Ishikawa (cell line): ENCODE data around the gene SRSF3.

Experiments used
- CEBPB ChIP-seq: IDR thresholded peaks from 2 replicates; pipeline ENCODE4 v1.6.1; 2012
- CREB1 ChIP-seq: IDR thresholded peaks from 2 replicates; pipeline ENCODE4 v1.6.1; 2012; ENCODE audit warnings: low read depth
- EGR1 ChIP-seq: IDR thresholded peaks from 2 replicates; pipeline ENCODE4 v1.6.1; 2012
- EP300 ChIP-seq: IDR thresholded peaks from 2 replicates; pipeline ENCODE4 v1.6.1; 2012; ENCODE audit warnings: borderline replicate concordance
- FOXM1 ChIP-seq: IDR thresholded peaks from 2 replicates; pipeline ENCODE4 v1.6.1; 2012; ENCODE audit warnings: low read depth, borderline replicate concordance
- NFIC ChIP-seq: IDR thresholded peaks from 2 replicates; pipeline ENCODE4 v1.6.1; 2012
- RAD21 ChIP-seq: IDR thresholded peaks from 2 replicates; pipeline ENCODE4 v1.6.1; 2012; ENCODE audit warnings: low read depth
- TAF1 ChIP-seq: IDR thresholded peaks from 2 replicates; pipeline ENCODE4 v1.6.1; 2012; ENCODE audit warnings: low read depth, mild to moderate bottlenecking
- TCF12 ChIP-seq: IDR thresholded peaks from 2 replicates; pipeline ENCODE4 v1.6.1; 2012; ENCODE audit warnings: low read depth
- TEAD4 ChIP-seq: IDR thresholded peaks from 2 replicates; pipeline ENCODE4 v1.6.1; 2012
- YY1 ChIP-seq: IDR thresholded peaks from 2 replicates; pipeline ENCODE4 v1.6.1; 2012; ENCODE audit warnings: low read depth
- ZBTB7A ChIP-seq: IDR thresholded peaks from 2 replicates; pipeline ENCODE4 v1.6.1; 2012; ENCODE audit warnings: low read depth
- TF ChIP-seq, protein P1 (sequence below): IDR thresholded peaks from 2 replicates; pipeline ENCODE4 v1.6.1; 2012
- TF ChIP-seq, protein P2 (sequence below): IDR thresholded peaks from 2 replicates; pipeline ENCODE4 v1.6.1; 2012
- TF ChIP-seq, protein P3 (sequence below): IDR thresholded peaks from 2 replicates; pipeline ENCODE4 v1.6.1; 2012; ENCODE audit warnings: low read depth, mild to moderate bottlenecking

SRSF3 gene

DNA sequence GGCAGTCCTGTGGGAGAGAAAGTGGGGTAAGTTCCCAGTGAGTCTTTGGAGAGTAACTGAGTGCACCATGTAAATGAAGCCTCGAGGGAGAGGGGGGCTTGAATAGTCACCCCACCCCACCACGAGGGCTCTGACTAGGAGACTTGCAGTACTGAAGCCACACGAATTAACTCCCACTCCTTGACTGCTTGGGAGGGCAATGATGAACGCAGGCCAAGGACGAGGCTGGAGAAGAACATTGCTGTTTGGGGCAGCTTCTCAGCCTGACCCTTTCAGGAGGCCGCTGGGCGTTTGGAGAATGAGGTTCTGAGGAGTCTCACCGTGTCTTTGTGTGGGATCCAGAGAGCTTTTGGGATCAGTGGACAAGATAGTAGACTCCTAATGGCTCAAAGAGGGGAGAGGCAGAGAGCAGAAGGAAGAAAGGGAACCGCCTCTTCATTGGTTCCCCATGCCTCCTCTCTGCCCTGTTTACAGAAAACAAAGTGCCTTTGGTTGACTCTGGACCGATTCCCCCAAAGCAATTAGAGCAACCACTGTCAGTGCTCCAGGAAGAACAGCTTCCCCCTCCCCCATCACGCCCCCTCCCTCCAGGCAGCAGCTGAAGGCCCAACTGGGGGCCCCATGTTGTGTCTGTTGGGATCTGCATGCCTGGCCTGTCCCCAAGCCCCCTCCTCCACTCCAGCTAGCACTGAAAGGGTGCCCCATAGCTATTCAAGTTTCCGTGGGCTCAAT is 42.7 kb downstream of the SRSF3 start:
- TF ChIP-seq NFIC (no peak), EGR1 (no peak), EP300 (no peak), YY1 (no peak), FOXM1 (no peak), CREB1 (no peak), CEBPB (no peak), RAD21 (no peak), ZBTB7A (no peak), TCF12 (no peak)
- TF ChIP-seq, protein P1, sequence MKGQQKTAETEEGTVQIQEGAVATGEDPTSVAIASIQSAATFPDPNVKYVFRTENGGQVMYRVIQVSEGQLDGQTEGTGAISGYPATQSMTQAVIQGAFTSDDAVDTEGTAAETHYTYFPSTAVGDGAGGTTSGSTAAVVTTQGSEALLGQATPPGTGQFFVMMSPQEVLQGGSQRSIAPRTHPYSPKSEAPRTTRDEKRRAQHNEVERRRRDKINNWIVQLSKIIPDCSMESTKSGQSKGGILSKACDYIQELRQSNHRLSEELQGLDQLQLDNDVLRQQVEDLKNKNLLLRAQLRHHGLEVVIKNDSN: no peak

DNA sequence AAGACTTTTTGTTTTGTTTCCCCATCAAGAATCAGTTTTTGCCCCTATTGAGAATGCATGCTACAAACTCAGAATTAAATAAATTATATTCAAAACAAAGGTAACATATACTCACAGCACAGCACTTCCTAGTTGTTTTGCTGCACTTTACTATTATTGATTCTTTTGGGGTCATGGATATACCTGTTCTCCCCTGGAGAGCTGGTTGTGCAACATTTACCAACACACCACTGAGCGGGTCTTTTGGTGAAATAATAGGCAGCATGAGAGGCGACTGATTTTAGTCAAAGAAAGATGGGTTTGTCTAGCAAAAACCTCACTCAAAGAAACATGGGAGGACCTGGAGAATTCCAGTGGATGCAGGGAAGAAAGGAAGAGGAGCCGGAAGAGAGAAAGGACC is 44.4 kb downstream of the SRSF3 start:
- TF ChIP-seq FOXM1: no peak
- TF ChIP-seq, protein P1: no peak

DNA sequence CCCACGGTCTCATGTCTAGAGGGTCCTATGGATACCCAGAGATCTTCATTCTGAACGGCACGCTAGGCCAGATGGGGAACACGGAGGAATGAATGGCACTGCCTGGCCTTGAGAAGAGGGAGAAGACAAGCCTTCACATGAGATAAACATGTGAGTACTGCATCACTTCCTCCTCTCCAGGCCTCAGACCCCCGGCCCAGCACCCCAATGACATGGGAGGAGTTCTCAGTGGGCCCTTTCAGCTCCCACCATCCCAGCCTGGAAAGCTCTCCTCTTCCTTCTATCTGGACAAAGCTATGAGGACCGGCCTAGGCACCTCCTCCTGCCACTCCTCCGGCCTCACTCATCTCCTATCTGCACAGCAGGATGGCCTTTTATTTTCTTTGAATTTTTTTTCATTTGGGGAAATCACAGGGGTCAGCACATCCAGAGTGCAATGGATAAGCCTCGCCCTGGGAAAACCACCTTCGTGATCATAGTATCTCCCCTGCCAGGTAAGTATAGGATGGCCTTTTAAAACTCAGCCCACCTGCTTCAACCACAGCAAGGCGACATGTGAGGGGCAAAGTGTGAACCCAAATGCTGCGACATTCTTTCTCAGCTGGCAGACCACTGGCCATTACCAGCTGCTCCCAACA is 45.1 kb downstream of the SRSF3 start:
- no peak for TF ChIP-seq RAD21
- TF ChIP-seq, protein P2, sequence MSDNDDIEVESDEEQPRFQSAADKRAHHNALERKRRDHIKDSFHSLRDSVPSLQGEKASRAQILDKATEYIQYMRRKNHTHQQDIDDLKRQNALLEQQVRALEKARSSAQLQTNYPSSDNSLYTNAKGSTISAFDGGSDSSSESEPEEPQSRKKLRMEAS: no peak
- TF ChIP-seq TAF1: no peak
- TF ChIP-seq, protein P3, sequence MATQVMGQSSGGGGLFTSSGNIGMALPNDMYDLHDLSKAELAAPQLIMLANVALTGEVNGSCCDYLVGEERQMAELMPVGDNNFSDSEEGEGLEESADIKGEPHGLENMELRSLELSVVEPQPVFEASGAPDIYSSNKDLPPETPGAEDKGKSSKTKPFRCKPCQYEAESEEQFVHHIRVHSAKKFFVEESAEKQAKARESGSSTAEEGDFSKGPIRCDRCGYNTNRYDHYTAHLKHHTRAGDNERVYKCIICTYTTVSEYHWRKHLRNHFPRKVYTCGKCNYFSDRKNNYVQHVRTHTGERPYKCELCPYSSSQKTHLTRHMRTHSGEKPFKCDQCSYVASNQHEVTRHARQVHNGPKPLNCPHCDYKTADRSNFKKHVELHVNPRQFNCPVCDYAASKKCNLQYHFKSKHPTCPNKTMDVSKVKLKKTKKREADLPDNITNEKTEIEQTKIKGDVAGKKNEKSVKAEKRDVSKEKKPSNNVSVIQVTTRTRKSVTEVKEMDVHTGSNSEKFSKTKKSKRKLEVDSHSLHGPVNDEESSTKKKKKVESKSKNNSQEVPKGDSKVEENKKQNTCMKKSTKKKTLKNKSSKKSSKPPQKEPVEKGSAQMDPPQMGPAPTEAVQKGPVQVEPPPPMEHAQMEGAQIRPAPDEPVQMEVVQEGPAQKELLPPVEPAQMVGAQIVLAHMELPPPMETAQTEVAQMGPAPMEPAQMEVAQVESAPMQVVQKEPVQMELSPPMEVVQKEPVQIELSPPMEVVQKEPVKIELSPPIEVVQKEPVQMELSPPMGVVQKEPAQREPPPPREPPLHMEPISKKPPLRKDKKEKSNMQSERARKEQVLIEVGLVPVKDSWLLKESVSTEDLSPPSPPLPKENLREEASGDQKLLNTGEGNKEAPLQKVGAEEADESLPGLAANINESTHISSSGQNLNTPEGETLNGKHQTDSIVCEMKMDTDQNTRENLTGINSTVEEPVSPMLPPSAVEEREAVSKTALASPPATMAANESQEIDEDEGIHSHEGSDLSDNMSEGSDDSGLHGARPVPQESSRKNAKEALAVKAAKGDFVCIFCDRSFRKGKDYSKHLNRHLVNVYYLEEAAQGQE: no peak

DNA sequence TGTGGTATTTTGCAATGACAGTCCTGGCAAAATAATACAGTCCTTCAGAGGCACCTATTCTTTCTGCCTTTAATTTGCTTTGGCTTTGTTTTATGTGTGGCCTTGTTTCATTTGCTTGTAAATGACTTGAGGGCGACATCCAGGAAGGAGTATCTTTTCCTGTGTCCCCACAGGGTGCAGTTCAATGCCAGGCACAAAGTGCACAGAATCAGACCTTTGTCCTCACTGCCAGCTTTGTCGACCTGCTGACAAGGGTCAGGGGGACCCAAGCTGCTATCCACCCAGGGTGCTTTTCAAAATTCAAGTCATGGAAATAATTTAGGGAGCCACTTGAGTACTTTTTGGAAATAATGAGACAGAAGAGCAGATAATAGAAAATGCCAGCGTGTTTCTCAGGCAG is 47.4 kb downstream of the SRSF3 start:
- TF ChIP-seq YY1: no peak
- TF ChIP-seq CREB1: no peak
- no peak for TF ChIP-seq TAF1
- no peak for TF ChIP-seq TEAD4
- TF ChIP-seq ZBTB7A: no peak
- TF ChIP-seq, protein P2: no peak
- TF ChIP-seq CEBPB: no peak
- TF ChIP-seq, protein P3: no peak
- no peak for TF ChIP-seq EGR1
- TF ChIP-seq NFIC: no peak
- TF ChIP-seq, protein P1: no peak
- no peak for TF ChIP-seq EP300
- no peak for TF ChIP-seq RAD21
- no peak for TF ChIP-seq TCF12
- no peak for TF ChIP-seq FOXM1

DNA sequence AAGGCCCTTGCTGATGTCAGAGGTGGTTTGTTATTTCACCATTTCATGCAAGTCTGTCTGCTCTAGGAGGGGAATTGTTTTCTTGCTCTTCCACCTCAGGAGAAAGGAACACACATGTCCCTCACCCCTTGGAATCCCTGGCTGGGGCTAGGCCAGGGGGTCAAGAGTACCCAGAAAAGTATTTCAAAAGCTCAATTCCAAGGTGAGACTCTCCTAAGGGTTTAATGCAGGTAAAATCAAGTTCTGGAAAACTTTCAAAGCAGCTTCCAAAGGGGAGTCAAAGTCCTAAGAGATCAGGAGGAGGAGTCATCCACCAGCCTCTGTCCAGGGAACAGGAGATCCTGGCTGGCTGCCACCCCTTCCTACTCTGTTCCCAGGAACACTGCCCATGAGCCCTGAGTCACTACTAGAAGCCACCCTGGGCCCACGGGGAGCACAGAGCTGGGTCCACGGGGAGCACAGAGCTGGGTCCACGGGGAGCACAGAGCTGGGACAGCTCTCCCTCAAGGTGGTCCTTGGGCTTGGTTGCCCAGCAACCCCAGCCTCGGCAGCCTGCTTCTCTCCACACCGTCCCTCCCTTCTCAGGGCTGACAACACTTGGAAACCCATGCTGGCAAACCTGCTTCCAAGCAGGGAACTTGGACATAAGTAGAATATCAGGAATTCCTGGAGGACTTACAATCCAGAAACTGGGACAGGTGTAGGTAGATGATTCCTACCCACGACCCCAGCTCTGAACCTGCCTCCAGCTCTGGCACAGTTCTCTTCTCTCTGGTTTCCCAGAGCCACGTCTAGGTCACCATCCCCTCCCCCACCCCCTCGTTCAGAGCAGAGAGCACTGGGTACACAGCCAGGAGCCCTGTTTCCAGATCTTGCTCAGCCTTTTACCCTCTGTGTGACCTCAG is 49.0 kb downstream of the SRSF3 start:
- TF ChIP-seq NFIC (peak; percentile 36), TEAD4 (no peak), EP300 (no peak), CREB1 (no peak), CEBPB (no peak), EGR1 (no peak)
- TF ChIP-seq, protein P2: no peak
- TF ChIP-seq, protein P3: no peak
